Measurements from ENCODE around the gene EXOC6B.

The EXOC6B gene

GRCh38 chr2:72833084-72833714 is 7.4 kb upstream of the EXOC6B start:
- no peak for DNase-seq

- DNase-seq: no peak
Measured at GRCh38 chr2:72830273-72830672, 4.4 kb upstream of the EXOC6B start.

- no peak for DNase-seq
Measured at GRCh38 chr2:72828840-72829507, 3.1 kb upstream of the EXOC6B start.

GRCh38 chr2:72827966-72828646 is 2.3 kb upstream of the EXOC6B start:
- DNase-seq: no peak

- no peak for DNase-seq
Measured at GRCh38 chr2:72827487-72827886, 1.7 kb upstream of the EXOC6B start.

- no peak for DNase-seq
Measured at GRCh38 chr2:72826156-72826477, 284 bp upstream of the EXOC6B start.

GRCh38 chr2:72824224-72824842 is 1.5 kb downstream of the EXOC6B start:
- no peak for DNase-seq

- DNase-seq: no peak
Measured at GRCh38 chr2:72822794-72823193, 3.0 kb downstream of the EXOC6B start.

- no peak for DNase-seq
Measured at GRCh38 chr2:72821983-72822382, 3.9 kb downstream of the EXOC6B start.

GRCh38 chr2:72821118-72821517 is 4.7 kb downstream of the EXOC6B start:
- DNase-seq: no peak

GRCh38 chr2:72819501-72819900 is 6.3 kb downstream of the EXOC6B start:
- DNase-seq: no peak

GRCh38 chr2:72815655-72816278 is 10.1 kb downstream of the EXOC6B start:
- no peak for DNase-seq

GRCh38 chr2:72813841-72814240 is 12.0 kb downstream of the EXOC6B start:
- DNase-seq: no peak

GRCh38 chr2:72810165-72810564 is 15.7 kb downstream of the EXOC6B start:
- DNase-seq: no peak

GRCh38 chr2:72809095-72809494 is 16.7 kb downstream of the EXOC6B start:
- no peak for DNase-seq

GRCh38 chr2:72806280-72806945 is 19.4 kb downstream of the EXOC6B start:
- DNase-seq: no peak

- DNase-seq: no peak
Measured at GRCh38 chr2:72803626-72804320, 22.1 kb downstream of the EXOC6B start.

- no peak for DNase-seq
Measured at GRCh38 chr2:72803151-72803550, 22.7 kb downstream of the EXOC6B start.

GRCh38 chr2:72800492-72800891 is 25.3 kb downstream of the EXOC6B start:
- no peak for DNase-seq

GRCh38 chr2:72797740-72798139 is 28.1 kb downstream of the EXOC6B start:
- DNase-seq: no peak

- no peak for DNase-seq
Measured at GRCh38 chr2:72796766-72797165, 29.1 kb downstream of the EXOC6B start.

GRCh38 chr2:72794572-72794971 is 31.3 kb downstream of the EXOC6B start:
- no peak for DNase-seq
